Suppressor macrophage treated with lipopolysaccharide for 4 hours (primary cell): ENCODE measurements around the gene KCNMB2.
"Not testable (repeated sequence)": the region's sequence is repeated elsewhere in the genome, so short reads cannot be mapped to it uniquely, and the experiment has no call there.

Experiments used
- DNase-seq: peaks from one replicate; pipeline ENCODE4 v3.0.0-alpha.2; 2020

The KCNMB2 gene

DNA sequence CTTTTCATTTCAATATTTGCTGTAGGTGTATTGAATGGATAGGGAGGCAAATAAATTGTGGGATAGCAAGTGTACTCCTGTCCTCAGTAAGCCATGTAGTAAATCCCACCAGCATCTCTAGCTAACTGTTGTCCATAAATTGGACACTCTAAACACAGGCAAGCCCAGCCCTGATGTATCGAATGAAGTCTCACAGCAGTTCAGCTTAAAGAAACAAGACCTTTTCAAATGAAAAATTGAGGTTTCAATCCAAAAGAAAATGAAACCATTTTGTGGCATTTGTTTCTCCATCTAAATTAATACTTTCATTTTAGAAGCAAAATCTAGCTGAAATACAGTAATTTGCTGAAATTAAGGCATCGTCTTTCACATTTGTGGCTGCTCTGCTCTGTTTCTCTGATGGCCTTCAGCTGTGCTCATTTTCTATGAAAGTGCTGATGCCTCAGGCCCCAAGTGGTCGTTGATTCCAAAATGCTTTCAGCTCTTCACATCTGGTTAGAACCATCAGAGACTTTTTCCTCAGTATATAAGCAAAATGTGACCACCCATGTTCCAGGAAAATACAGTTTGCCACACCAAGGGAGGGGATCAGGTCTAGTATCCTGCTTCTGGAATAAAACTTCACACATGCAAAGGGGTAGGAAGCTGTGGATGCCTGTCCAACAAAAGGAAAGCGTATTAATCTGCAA is 290.3 kb downstream of the KCNMB2 start:
- no peak for DNase-seq

DNA sequence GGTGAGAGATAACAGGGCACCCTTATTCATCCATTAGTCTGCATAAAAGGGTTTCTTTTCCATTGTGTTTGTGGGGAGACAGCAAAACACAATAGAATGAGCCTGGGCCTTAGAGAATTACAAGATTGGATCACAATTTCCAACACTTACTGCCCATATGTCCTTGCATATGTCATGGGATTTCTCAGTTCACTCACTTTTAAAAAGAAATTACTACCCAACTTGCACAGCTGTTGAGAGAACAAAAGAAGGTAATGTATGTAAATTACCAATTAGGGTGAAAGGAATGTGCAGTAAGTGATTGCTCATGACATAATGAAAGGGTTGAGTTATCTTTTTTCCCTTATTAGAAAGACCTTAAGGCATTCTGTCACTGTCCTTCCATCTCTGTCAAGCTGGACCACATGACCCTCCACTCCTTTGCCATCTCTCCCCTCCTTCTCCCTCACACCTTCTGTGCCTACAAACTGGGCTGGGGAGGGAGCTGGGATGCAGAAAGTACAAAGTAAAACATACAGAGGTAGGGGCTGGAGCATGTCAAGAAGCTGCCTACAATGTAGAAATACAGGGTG is 291.1 kb downstream of the KCNMB2 start:
- DNase-seq: no peak

DNA sequence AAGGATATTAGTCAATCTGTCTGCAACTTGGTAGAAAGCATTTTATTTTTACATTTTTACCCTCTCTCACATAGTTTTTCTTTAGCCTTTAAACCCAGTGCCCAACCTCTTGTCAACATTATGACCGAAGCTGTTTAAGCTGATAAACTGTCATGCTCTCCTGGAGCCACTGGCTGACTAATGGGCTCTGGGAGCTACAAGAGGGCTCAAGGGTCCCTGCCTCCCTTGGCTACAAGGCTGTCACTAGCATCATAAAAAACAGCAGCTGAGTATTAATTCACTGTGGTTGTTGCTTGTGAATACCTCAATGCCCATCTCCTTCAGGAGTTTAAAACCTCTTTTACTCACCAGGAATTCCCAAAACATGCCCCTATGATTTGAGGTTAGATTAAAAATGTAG is 297.5 kb downstream of the KCNMB2 start:
- DNase-seq: no peak

DNA sequence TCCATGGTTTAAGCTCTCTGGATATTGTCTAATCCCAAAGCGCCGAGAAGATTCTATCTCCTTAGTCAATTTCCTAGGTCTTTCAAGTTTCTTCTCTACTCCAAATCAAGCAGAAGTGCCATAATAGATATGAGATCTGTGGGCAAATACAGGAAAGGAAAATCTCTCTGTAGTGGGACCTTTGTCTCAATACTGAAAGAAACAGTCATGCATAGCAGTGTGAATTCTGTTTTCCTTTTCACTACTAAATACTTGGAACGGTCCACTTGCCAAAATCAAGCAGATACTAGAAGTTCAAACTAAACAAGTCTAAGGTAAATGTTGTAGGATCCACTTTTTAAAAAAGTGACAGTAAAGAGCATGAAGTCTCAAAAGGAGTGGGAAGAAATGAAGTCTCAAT is 298.8 kb downstream of the KCNMB2 start:
- DNase-seq: no peak

DNA sequence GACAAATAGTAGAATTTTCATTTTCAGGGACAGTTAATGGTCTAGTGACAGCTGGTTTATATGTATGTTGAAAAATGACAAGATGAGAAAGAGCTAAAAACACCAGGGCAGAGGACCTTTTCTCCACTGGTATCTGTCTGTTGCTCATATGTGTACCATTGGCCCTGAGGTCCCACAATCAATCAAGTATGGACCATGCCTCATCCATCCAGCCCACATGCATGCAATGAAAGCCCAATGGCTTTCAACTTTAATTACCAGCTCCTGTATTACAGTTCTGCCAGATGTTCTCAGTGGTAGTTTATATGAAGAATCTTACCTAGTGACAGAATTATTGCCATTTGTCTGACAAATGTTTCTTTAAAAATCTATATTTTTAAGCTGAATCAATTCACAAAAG is 301.3 kb downstream of the KCNMB2 start:
- DNase-seq: no peak

DNA sequence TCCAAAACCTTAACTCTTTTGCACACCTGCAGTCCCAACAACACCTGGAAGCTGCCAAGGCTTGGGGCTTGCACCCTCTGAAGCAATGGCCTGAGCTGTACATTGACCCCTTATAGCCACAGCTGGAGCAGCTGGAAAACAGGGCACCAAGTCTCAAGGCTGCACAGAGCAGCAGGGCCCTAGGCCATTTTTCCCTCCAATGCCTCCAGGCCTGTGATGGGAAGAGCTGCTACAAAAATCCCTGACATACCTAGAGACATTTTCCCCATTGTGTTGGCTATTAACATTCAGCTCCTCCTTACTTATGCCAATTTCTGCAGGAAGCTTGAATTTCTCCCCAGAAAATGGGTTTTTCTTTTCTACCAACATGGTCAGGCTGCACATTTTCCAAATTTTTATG is 304.4 kb downstream of the KCNMB2 start:
- no peak for DNase-seq

DNA sequence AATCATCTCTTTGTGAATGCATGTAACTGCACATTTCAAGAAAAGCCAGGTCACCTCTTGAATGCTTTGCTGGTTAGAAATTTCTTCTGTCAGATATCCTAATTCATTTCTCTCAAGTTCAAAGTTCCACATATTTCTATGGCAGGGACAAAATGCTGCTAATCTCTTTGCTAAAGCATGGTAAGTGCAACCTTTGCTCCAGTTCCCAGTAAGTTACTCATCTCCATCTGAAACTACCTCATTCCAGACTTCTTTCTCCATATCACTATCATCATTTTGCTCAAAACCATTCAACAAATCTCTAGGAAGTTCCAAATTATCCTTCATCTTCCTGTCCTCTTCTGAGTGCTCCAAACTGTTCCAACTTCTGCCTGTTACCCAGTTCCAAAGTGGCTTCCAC is 304.8 kb downstream of the KCNMB2 start:
- no peak for DNase-seq

DNA sequence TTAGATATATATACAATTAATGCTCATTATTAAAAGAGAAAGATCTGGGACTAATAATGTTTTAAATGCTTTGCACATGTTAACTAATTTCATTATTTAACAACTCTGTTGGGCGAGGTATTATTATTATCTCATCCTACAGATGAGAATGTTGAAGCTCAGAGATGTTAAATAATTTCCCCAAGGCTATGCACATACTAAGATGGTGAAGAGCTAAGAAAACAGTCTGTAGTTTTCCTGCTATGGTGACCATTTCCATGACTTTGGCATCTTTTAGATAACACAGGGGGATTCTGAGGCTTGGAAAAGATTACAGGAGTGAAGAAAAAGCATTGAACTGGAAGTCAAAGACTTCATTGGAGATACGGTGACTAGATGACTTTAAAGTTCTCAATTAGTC is 308.7 kb downstream of the KCNMB2 start:
- no peak for DNase-seq

DNA sequence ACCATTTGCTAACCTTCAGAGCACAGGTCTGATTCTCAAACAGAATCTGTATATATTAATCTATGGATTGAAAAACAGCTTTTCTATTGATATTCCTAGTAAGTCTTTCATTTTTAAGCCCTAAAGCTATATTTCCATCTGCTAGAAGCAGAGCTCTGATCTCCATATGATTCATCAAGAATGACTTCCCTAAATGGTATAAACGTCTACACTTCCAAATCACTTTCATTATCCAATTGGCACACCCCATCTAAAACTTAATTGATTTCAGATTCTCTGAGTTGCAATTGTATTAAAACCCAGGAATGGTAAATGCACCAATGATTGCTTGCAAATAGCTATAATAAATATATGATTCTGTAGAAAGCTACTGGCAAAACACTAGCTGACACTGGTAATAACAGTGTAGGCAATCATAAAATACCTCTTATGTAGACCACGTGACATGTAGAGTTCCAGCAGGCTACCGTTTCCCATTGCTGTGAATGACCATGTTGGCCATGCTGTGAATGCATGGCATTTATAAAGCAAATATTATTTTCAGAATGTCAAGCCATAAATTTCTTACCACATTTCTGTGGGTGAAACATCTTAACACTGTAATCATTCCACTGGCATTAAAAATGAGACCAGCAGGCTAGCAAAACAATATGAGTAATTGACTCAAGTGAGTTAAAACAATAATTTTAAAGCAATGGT is 309.3 kb downstream of the KCNMB2 start:
- DNase-seq: no peak

DNA sequence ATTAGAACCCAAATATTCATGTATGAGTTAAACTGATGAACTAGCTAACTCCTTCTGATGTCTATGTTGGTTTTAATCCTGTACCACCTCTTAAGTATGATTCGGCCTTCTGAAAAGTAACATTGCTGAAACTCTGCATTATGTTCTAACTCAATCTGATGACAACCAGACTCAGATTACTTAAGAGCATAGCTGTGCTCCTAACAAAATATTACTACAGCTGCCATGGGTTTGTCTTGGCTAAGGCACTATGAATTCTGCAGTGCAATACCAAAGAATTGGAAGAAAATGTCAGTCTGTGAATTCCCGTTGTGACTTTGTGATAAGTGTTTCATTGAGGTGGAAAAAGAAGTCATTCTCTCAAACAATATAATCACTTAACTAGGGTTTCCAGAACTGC is 311.0 kb downstream of the KCNMB2 start:
- DNase-seq: no peak

DNA sequence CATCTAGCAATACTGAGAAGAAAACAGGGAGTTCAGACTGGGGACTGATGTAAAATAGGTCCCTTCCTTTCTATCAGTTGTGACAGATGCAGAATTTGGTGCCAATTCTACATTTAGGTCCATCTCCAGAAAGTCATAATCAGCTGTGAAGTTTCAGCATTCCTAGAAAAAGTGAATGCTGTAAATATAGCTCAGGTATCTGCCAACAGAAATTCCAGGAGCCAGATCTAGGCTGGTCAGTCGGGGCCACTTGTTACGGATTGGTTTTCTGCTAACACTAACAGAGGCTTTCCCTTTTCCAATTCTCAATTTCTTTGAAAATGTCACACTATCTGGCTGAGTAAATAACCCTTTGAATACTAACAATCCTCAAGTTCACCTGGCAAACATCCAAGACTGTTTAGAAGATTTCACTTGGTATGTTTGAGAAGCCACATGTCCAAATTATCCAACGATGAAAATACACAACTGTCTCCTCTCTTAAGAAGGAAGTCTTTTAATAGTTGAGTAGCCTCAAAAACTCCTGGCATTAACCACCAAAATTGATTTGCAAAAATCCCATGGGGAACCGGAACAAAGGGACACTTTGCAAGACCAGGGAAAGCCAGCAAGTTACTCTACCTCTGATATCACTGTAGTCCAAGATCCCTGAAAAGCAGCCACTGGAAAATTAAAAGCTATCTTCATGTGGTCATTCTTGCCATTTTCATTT is 313.1 kb downstream of the KCNMB2 start:
- DNase-seq: no peak

DNA sequence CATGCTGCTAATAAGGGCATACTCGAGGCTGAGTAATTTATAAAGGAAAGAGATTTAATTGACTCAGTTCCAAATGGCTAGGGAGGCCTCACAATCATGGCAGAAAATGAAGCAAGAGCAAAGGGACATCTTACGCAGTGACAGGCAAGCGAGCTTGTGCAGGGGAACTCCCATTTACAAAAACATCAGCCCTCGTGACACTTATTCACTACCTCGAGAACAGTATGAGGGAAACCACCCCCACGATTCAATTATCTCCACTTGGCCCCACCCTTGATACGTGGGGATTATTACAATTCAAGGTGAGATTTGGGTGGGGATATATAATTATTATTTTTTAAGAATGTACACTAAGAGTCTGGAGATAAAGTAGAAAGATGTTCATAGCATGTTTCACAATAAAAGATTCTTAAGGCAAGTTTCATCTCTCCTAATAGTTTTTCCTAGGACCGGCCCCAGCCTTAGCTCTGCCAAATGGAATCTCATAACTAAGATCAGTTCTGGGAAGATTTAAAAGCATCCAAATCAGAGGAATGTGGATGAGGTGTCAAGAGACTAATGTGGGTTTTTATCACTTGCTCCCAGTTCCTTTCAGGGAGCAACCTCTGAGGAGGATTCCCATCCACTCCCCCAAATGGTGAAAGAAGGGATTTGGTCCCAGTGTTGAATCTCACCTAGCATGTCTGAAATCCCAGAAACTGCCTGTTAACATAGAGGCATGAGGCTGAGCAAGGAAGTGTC is 314.4 kb downstream of the KCNMB2 start:
- DNase-seq: no peak

DNA sequence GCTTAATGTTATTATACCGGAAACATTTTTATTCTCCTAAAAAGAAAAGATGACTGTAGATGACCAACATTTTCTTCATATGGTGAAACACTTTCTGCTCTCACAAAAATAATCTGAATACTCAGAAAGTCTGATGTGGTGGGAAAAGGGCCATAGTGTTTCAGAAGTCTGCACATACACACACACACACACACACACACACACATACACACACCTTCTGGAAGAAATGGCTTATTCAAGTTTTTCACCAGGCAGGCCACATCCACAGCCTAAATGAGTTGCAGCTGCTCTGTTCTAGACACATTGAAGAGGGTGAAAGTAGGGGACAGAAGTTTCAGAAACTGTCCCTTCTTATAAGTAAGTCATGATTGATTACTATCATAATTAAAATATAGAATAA is 315.3 kb downstream of the KCNMB2 start:
- no peak for DNase-seq

DNA sequence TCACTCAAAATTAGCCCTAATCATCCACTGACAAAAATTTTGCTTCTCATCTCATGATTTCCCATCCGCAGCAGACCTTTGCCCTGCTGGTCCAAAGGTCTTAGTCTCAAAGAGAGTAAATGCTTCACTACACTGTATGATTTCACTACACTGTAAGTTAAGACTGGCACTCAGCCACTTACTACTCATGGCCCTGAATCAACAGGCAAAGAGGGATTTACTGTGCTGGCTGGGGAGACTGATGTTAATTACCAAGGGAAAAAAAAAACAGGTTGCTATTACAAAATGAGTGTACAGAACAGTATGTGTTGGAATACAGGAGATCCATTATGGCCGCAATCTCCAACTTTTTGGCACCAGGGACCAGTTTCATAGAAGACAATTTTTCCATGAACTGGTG is 320.6 kb downstream of the KCNMB2 start:
- DNase-seq: no peak

DNA sequence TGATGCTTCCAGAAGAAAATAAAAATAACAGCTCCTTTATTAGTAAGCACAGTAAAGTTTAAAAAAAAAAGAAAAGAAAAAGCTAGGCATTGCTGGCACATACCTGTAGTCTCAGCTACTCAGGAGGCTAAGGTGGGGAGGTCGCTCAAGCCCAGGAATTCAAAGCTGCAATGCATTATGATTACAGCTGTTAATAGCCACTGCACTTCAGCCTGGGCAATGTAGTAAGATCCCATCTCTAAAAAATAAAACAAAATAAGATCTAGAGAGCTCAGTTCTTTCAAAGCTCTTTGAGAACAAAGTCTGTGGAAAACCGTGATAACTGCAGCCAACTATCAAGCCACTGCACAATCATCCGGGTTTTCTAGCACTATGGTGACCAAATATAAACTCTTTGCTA is 323.1 kb downstream of the KCNMB2 start:
- DNase-seq: no peak

DNA sequence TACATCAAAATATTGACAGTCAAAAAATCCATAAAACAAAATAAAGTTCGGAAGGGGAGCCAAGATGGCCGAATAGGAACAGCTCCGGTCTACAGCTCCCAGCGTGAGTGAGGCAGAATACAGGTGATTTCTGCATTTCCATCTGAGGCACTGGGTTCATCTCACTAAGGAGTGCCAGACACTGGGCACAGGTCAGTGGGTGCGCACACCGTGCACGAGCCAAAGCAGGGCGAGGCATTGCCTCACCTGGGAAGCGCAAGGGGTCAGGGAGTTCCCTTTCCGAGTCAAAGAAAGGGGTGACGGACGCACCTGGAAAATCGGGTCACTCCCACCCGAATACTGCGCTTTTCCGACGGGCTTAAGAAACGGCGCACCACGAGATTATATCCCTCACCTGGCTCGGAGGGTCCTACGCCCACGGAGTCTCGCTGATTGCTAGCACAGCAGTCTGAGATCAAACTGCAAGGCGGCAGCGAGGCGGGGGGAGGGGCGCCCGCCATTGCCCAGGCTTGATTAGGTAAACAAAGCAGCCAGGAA is 323.7 kb downstream of the KCNMB2 start:
- not testable (repeated sequence) for DNase-seq

DNA sequence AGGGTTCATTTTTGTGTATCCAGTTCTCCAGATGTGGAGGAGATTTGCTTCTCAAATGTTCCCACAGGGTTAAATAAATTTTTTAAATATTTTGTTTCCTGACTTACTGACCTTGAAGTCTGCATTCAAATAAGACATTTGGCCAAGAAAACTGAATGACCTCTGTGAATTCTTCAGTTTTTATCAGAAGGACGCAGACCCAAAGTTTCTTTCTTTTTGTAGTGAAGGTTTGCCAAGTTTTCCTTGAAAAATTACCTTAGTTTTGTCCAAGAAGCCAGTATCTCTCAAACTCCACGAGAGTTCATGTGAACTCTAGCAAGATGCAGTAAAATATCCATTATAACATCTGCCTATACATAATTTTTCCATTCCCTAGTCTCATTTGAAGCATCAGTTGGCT is 332.4 kb downstream of the KCNMB2 start:
- DNase-seq: no peak

DNA sequence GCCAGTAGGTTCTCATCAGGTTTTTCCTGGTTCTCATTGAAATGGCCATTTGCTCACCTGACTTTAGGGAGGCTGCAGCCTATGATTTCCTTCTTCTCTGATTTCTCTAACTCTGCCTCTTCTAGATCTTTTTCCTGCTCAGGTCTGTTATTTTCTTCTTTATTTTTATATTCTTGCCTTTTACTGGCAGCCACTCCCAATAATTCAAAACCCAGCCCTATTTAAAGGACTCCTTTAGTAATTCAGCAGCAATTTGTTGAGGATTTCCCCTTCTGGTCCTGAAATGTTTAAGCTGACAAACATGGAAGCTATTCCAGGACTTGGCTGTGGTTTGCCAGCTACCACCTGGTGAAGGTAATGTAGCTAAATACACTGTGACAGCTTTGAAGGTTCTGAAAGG is 333.8 kb downstream of the KCNMB2 start:
- no peak for DNase-seq

DNA sequence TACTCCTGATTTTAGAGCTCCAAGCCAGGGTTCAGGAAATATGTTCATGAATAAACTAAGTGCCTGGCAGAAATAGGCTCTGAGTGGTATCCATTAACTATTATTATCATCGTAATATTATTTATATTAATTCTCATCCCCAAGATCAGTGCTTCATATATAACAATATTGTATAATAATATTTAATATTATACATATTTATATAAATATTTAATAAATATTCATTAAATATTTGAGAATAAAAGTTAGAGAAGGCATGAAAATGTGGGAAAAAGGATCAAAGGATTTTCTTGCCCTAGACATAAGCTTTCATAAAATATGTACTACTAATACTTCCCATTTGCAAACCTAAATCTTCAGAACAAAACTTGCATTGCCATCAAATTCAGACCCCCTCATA is 338.9 kb downstream of the KCNMB2 start:
- DNase-seq: no peak

DNA sequence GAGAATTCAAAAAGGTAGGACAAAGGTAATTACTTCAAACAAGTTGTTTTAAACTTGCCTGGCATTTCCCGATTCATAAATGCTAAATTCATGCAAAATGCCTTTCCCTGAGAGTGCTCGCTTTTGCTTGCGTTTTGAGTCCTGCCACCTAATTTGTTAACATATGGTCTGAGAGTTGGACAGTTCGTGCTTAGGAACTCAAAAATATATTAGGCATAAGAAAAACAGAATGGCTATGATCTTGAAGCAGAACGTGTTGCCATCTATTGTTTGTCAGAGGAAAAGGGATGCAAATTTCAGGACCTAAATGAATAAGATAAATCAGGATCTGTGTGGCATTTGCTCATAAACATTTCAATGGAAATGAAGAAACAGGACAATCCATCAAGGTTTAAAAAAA is 339.6 kb downstream of the KCNMB2 start:
- DNase-seq: no peak

DNA sequence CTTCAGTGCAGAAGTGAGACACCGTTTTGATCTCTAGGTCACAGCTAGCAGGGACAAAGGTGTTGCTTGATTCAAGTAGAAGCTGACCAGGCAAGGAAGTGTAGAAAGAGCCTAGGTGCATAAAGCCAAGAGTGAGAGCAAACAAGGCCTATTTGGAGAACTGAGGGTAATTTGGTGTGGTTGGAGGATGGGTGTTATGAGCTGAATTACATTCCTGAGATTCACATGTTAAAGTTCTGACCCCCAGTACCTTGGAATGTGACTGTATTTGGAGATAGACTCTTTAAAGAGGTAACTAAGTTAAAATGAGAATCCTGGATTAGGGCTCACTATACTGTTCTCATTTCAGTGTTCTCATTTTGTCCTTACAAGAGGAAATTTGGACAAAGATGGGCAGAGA is 344.0 kb downstream of the KCNMB2 start:
- no peak for DNase-seq
